GM12878 (cell line): Measurements from ENCODE around the gene OXT. TPM values are rescaled to one million over a fixed set of nuclear protein-coding genes. Genes with fewer than 3 reads are reported as not detected.

Experiments
- ATAC-seq: fragments of 200-7000 bp; cut with Tn5 transposase; 3 replicates; pipeline ENCODE4 v1.9.1; 2020; ENCODE audit warnings: mild to moderate bottlenecking, moderate library complexity
- BruUV-seq: library from RNA; stranded (reverse); fragments of 400-500 nt; replicated peaks from 2 replicates; lab custom pipeline; 2021; lab: Mats Ljungman, UMichigan
- CTCF ChIA-PET: fragments of 300-600 bp; sonication (Branson Sonifier 250); formaldehyde crosslinking; extraction: SDS; loops from one replicate; lab custom pipeline; 2021; ENCODE audit warnings: inconsistent platforms; lab: Yijun Ruan, JAX
- POLR2A ChIA-PET: fragments of 350-600 bp; formaldehyde crosslinking; extraction: SDS; loops from one replicate; lab custom pipeline; 2021; ENCODE audit warnings: inconsistent platforms; lab: Charles Lee
- RAD21 ChIA-PET: fragments of 300-600 bp; sonication (Branson Sonifier 250); formaldehyde crosslinking; loops from one replicate; lab custom pipeline; 2023; ENCODE audit warnings: antibody characterized with exemption; ENCODE audit not compliant: unreplicated experiment; lab: Charles Lee
- SMC1A ChIA-PET: fragments of 300-600 bp; sonication (Branson Sonifier 250); formaldehyde crosslinking; loops from one replicate; lab custom pipeline; 2023; ENCODE audit not compliant: unreplicated experiment, uncharacterized antibody; lab: Charles Lee
- DNase-seq: peaks from one replicate; pipeline ENCODE4 v3.0.0-alpha.2; 2011; ENCODE audit warnings: low read depth, low spot score
- FAIRE-seq: peaks from 3 replicates; lab custom pipeline; 2011; peaks lifted over from hg19 to GRCh38; lab: Jason Lieb, UNC
- H2AFZ ChIP-seq: 2 replicates; pipeline ENCODE4 v1.6.0; 2011; ENCODE audit warnings: low read depth, low read length, control low read depth; ENCODE audit not compliant: control insufficient read depth
- H3K27ac ChIP-seq: 2 replicates; pipeline ENCODE4 v1.5.1; 2011; ENCODE audit warnings: control low read depth; ENCODE audit not compliant: control insufficient read depth, insufficient read depth
- H3K27me3 ChIP-seq, 2 experiments: replicated peaks in 1 of 2; 2 replicates each; pipeline versions ENCODE4 v1.6.0 to v1.6.1; 2011; ENCODE audit warnings: low read length in 1 of 2; ENCODE audit not compliant: control insufficient read depth in 2 of 2, insufficient read depth in 2 of 2
- H3K36me3 ChIP-seq, 2 experiments: 2 replicates each; pipeline ENCODE4 v1.5.1; 2011; ENCODE audit warnings: low read length in 1 of 2; ENCODE audit not compliant: control insufficient read depth in 2 of 2, insufficient read depth in 2 of 2
- H3K4me1 ChIP-seq: 2 replicates; pipeline ENCODE4 v1.6.1; 2011; ENCODE audit warnings: mild to moderate bottlenecking, low read length, moderate library complexity, mixed read lengths; ENCODE audit not compliant: control insufficient read depth, insufficient read depth
- H3K4me2 ChIP-seq: 2 replicates; pipeline ENCODE4 v1.6.0; 2011; ENCODE audit warnings: control low read depth; ENCODE audit not compliant: control insufficient read depth, insufficient read depth
- H3K4me3 ChIP-seq: fragments of 200-600 bp; sonication (generic); 2 replicates; pipeline ENCODE4 v1.5.1; 2016
- H3K79me2 ChIP-seq: 2 replicates; pipeline ENCODE4 v1.6.0; 2011; ENCODE audit warnings: low read length; ENCODE audit not compliant: control insufficient read depth, insufficient read depth
- H3K9ac ChIP-seq: 2 replicates; pipeline ENCODE4 v1.8.0; 2011; ENCODE audit warnings: low read length, control low read depth, mixed read lengths; ENCODE audit not compliant: control insufficient read depth, insufficient read depth
- H3K9me3 ChIP-seq: replicated peaks from 3 replicates; pipeline ENCODE4 v1.5.1; 2011; ENCODE audit warnings: mild to moderate bottlenecking, low read length; ENCODE audit not compliant: control insufficient read depth, insufficient read depth
- H4K20me1 ChIP-seq: 2 replicates; pipeline ENCODE4 v1.6.0; 2011; ENCODE audit not compliant: control insufficient read depth, insufficient read depth
- ASH2L ChIP-seq: fragments of 300-600, 200-600 bp; sonication (generic); IDR thresholded peaks from 2 replicates; pipeline ENCODE4 v1.6.1; 2017; ENCODE audit warnings: low read depth, mild to moderate bottlenecking, borderline replicate concordance
- BACH1 ChIP-seq: fragments of 450-650 bp; IDR thresholded peaks from 2 replicates; pipeline ENCODE4 v1.6.1; 2017; ENCODE audit warnings: mild to moderate bottlenecking, borderline replicate concordance
- BCLAF1 ChIP-seq: fragments of 450-650 bp; IDR thresholded peaks from 2 replicates; pipeline ENCODE4 v1.6.1; 2017; ENCODE audit warnings: antibody characterized with exemption, mild to moderate bottlenecking, moderate library complexity
- BMI1 ChIP-seq: fragments of 450-650 bp; IDR thresholded peaks from 2 replicates; pipeline ENCODE4 v1.6.1; 2016; ENCODE audit warnings: mild to moderate bottlenecking, moderate library complexity, borderline replicate concordance
- IRF4 ChIP-seq: IDR thresholded peaks from 2 replicates; pipeline ENCODE4 v1.6.1; 2011; ENCODE audit warnings: low read depth, low read length
- KLF5 ChIP-seq: fragments of 450-650 bp; IDR thresholded peaks from 2 replicates; pipeline ENCODE4 v1.6.1; 2014; ENCODE audit warnings: mild to moderate bottlenecking; ENCODE audit not compliant: partially characterized antibody
- MXI1 ChIP-seq: fragments of 150-350 bp; IDR thresholded peaks from 2 replicates; pipeline ENCODE4 v1.6.1; 2011; ENCODE audit warnings: low read depth, mild to moderate bottlenecking, inconsistent platforms, low read length, improper control_type of control experiment
- NBN ChIP-seq: fragments of 450-650 bp; IDR thresholded peaks from 2 replicates; pipeline ENCODE4 v1.6.1; 2016
- NFYA ChIP-seq: IDR thresholded peaks from 2 replicates; pipeline ENCODE4 v1.6.1; 2011; ENCODE audit warnings: low read depth, mild to moderate bottlenecking, low read length, improper control_type of control experiment, borderline replicate concordance
- RFX5 ChIP-seq: IDR thresholded peaks from 2 replicates; pipeline ENCODE4 v1.6.1; 2011; ENCODE audit warnings: low read depth, low read length, improper control_type of control experiment
- SMAD5 ChIP-seq: IDR thresholded peaks from 2 replicates; pipeline ENCODE4 v1.6.1; 2016; ENCODE audit warnings: antibody characterized with exemption, low read depth
- SMARCA5 ChIP-seq: fragments of 450-650 bp; IDR thresholded peaks from 2 replicates; pipeline ENCODE4 v1.6.1; 2017; ENCODE audit warnings: mild to moderate bottlenecking
- SUZ12 ChIP-seq: fragments of 200-600 bp; sonication (generic); IDR thresholded peaks from one replicate; pipeline ENCODE4 v1.6.1; 2018; ENCODE audit warnings: antibody characterized with exemption, mild to moderate bottlenecking; ENCODE audit not compliant: unreplicated experiment
- TCF7 ChIP-seq: IDR thresholded peaks from 2 replicates; pipeline ENCODE4 v1.6.1; 2014; ENCODE audit warnings: antibody characterized with exemption, borderline replicate concordance
- YY1 ChIP-seq: IDR thresholded peaks from 2 replicates; pipeline ENCODE4 v1.6.1; 2011; ENCODE audit warnings: low read depth, mild to moderate bottlenecking, low read length
- ZZZ3 ChIP-seq: IDR thresholded peaks from 2 replicates; pipeline ENCODE4 v1.6.1; 2011; ENCODE audit warnings: low read depth; ENCODE audit not compliant: control insufficient read depth, insufficient read length
- WGBS: methylation state at CpG from one replicate; pipeline ENCODE4 v1.1.6; 2016; ENCODE audit warnings: low lambda C conversion rate; ENCODE audit not compliant: insufficient replicate concordance, insufficient coverage; ENCODE audit errors: missing lambda C conversion rate; 5-methylcytosine and 5-hydroxymethylcytosine counted together
- in situ Hi-C: fragments of 300-500 bp; cut with MboI; formaldehyde crosslinking; loops from 9 replicates; pipeline ENCODE4 v1.14.3; 2018; ENCODE audit warnings: mixed read lengths
- intact Hi-C: fragments of 100-400 bp; cut with micrococcal nuclease; formaldehyde crosslinking; loops from one replicate; pipeline ENCODE4 v1.14.2; 2022; ENCODE audit not compliant: unreplicated experiment
- polyA plus RNA-seq, 11 experiments: library from polyadenylated mRNA; depleted of rRNA in 4 of 11; unstranded in 6 of 11; stranded (reverse) in 5 of 11; fragments of >200 nt; fragmentation: Nextera tagmentation in 4 of 11; fragmentation: Illumina TruSeq in 1 of 11; extraction: Ambion mirVana in 4 of 11; extraction: Trizol in 1 of 11; gene quantifications; 1 replicate in 1 of 11; 2 replicates in 10 of 11; pipeline versions ENCODE4 v1.2.1 to v1.2.3, GENCODE V29; 2011 to 2016; ENCODE audit warnings: inconsistent platforms in 2 of 11, missing spikeins in 2 of 11, low read depth in 1 of 11
- total RNA-seq, 4 experiments: library from RNA; depleted of rRNA in 3 of 4; stranded (reverse); fragments of >200 nt in 3 of 4; fragmentation: Illumina TruSeq in 1 of 4; extraction: Trizol in 1 of 4; gene quantifications; 2 replicates each; pipeline versions ENCODE4 v1.2.1 to v1.2.3, GENCODE V29; 2013 to 2021
- TF ChIP-seq, protein P1 (sequence below): fragments of 450-650 bp; formaldehyde crosslinking; IDR thresholded peaks from 2 replicates; pipeline ENCODE4 v1.4.0; 2020; ENCODE audit warnings: mild to moderate bottlenecking, moderate library complexity

Gene OXT
- total and polyA plus RNA-seq, 10 of the 15 experiments (the other 5 are each of a cell fraction or from before 2014, with no cell fraction given), result not detected

DNA sequence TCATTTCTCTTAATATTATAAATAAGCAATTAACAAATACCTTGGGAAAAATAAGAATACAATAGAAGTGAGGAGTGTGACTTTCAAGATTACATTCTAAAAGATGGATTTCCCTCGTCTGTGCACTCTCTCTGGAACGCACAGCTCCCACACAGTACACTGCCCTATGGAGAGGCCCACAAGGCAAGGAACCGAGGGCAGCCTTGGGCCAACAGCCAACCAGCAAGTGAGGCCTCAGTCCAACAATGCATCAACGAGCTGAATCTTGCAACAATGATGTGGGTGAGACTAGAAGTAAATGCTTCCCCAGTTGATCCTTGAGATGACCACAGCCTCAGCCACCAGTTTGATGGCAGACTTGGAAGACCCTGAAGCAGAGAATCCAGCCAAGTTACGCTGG is 47.6 kb downstream of the OXT start:
- Histone ChIP-seq H3K9ac (no peak overlapping the region), H3K4me1 (no peaks in the 10 kb centered on the region), H4K20me1 (no peaks in the 10 kb centered on the region), H3K9me3 (peaks cover 6% of the 10 kb centered on the region; the same call in 2 of the 3 replicates), H3K36me3 (peaks cover 6% of the 10 kb centered on the region in 2 experiments), H3K79me2 (no peaks in the 10 kb centered on the region), H2AFZ (no peak overlapping the region), H3K27me3 (no peaks in the 10 kb centered on the region), H3K4me3 (no peak overlapping the region), H3K4me2 (no peak overlapping the region), H3K27ac (no peak overlapping the region)
- no peak for DNase-seq
- no peak for FAIRE-seq
- SMC1A ChIA-PET, result no interaction called here
- no peak for TF ChIP-seq NFYA
- no peak for TF ChIP-seq IRF4
- TF ChIP-seq KLF5, result no peak
- TF ChIP-seq SMARCA5, result no peak
- TF ChIP-seq BACH1, result no peak
- no peak for TF ChIP-seq YY1
- no peak for TF ChIP-seq BCLAF1
- TF ChIP-seq NBN, result no peak
- TF ChIP-seq MXI1, result no peak
- TF ChIP-seq, protein P1, sequence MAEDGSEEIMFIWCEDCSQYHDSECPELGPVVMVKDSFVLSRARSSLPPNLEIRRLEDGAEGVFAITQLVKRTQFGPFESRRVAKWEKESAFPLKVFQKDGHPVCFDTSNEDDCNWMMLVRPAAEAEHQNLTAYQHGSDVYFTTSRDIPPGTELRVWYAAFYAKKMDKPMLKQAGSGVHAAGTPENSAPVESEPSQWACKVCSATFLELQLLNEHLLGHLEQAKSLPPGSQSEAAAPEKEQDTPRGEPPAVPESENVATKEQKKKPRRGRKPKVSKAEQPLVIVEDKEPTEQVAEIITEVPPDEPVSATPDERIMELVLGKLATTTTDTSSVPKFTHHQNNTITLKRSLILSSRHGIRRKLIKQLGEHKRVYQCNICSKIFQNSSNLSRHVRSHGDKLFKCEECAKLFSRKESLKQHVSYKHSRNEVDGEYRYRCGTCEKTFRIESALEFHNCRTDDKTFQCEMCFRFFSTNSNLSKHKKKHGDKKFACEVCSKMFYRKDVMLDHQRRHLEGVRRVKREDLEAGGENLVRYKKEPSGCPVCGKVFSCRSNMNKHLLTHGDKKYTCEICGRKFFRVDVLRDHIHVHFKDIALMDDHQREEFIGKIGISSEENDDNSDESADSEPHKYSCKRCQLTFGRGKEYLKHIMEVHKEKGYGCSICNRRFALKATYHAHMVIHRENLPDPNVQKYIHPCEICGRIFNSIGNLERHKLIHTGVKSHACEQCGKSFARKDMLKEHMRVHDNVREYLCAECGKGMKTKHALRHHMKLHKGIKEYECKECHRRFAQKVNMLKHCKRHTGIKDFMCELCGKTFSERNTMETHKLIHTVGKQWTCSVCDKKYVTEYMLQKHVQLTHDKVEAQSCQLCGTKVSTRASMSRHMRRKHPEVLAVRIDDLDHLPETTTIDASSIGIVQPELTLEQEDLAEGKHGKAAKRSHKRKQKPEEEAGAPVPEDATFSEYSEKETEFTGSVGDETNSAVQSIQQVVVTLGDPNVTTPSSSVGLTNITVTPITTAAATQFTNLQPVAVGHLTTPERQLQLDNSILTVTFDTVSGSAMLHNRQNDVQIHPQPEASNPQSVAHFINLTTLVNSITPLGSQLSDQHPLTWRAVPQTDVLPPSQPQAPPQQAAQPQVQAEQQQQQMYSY (CRISPR knock-in tag), result no peak
- no peak for TF ChIP-seq ZZZ3
- TF ChIP-seq ASH2L, result no peak
- no peak for TF ChIP-seq BMI1
- TF ChIP-seq RFX5, result no peak
- no peak for TF ChIP-seq TCF7
- no peak for TF ChIP-seq SMAD5
- TF ChIP-seq SUZ12, result no peak
- WGBS, result 72% methylated on average over 5 of the region's 5 CpGs
- no TSS peak for BruUV-seq
- no peak for ATAC-seq
- intact Hi-C loops, result loop anchor here (5.0 kb wide), 1 partner anchor 198 kb away; no protein-coding TSS in a partner anchor
- CTCF ChIA-PET, result interaction anchor here (0.6 to 2.2 kb wide), 3 partner anchors 65 to 197 kb away, joined by 3 to 12 read pairs (median 7); no protein-coding TSS in a partner anchor
- POLR2A ChIA-PET, result no interaction called here
- in situ Hi-C loops, result no loop called here
- RAD21 ChIA-PET, result no interaction called here
